RWPE2 (cell line): ENCODE measurements around the gene GFRA4.

Experiments used
- ATAC-seq: fragments of 200-7000 bp; cut with Tn5 transposase; 3 replicates; pipeline ENCODE4 v1.9.1; 2021; ENCODE audit warnings: low read depth
- DNase-seq: peaks from one replicate; pipeline ENCODE4 v3.0.0-alpha.2; 2020; ENCODE audit warnings: low spot score
- H3K27ac ChIP-seq: fragments of 450-650 bp; 2 replicates; pipeline ENCODE4 v1.5.1; 2017; ENCODE audit warnings: mild to moderate bottlenecking; ENCODE audit not compliant: poor library complexity, severe bottlenecking
- H3K27me3 ChIP-seq: fragments of 250-450 bp; sonication (Bioruptor Pico); 2 replicates; pipeline ENCODE4 v1.5.1; 2021; ENCODE audit warnings: mild to moderate bottlenecking, moderate library complexity; ENCODE audit not compliant: insufficient read depth, poor library complexity, severe bottlenecking
- H3K36me3 ChIP-seq: fragments of 250-450 bp; sonication (Bioruptor Pico); 2 replicates; pipeline ENCODE4 v1.5.1; 2020; ENCODE audit warnings: low read depth, mild to moderate bottlenecking, moderate library complexity
- H3K4me1 ChIP-seq: fragments of 250-450 bp; sonication (Bioruptor Pico); 2 replicates; pipeline ENCODE4 v1.5.1; 2021; ENCODE audit warnings: mild to moderate bottlenecking, moderate library complexity; ENCODE audit not compliant: insufficient read depth, poor library complexity, severe bottlenecking
- H3K4me3 ChIP-seq: fragments of 250-450 bp; sonication (Bioruptor Pico); 2 replicates; pipeline ENCODE4 v1.5.1; 2021; ENCODE audit warnings: mild to moderate bottlenecking, moderate library complexity; ENCODE audit not compliant: severe bottlenecking
- H3K9me3 ChIP-seq: fragments of 250-450 bp; sonication (Bioruptor Pico); 2 replicates; pipeline ENCODE4 v1.5.1; 2021; ENCODE audit warnings: mild to moderate bottlenecking, moderate library complexity; ENCODE audit not compliant: severe bottlenecking
- CTCF ChIP-seq: fragments of 450-650 bp; IDR thresholded peaks from one replicate; pipeline ENCODE4 v1.5.1; 2017; ENCODE audit warnings: mild to moderate bottlenecking, moderate library complexity; ENCODE audit not compliant: poor library complexity, severe bottlenecking

Gene GFRA4

GRCh38 chr20:3652221-3652620, 11.0 kb downstream of the GFRA4 start:
- no peaks in the 10 kb centered on the region for H3K9me3 ChIP-seq
- no peaks in the 10 kb centered on the region for H3K36me3 ChIP-seq
- no peaks in the 10 kb centered on the region for H3K27me3 ChIP-seq
- H3K4me1 ChIP-seq = no peaks in the 10 kb centered on the region
- DNase-seq = no peak
- H3K4me3 ChIP-seq = no peak overlapping the region
- TF ChIP-seq CTCF = no peak
- no peak for ATAC-seq
- no peak overlapping the region for H3K27ac ChIP-seq

GRCh38 chr20:3651204-3651962, 11.8 kb downstream of the GFRA4 start:
- Histone ChIP-seq H3K4me1 (no peaks in the 10 kb centered on the region), H3K9me3 (no peaks in the 10 kb centered on the region), H3K27me3 (no peaks in the 10 kb centered on the region), H3K27ac (no peak overlapping the region), H3K36me3 (no peaks in the 10 kb centered on the region), H3K4me3 (no peak overlapping the region)
- DNase-seq = no peak
- no peak for TF ChIP-seq CTCF
- no peak; the same call in 2 of the 3 replicates for ATAC-seq

GRCh38 chr20:3648951-3649350, 14.2 kb downstream of the GFRA4 start:
- H3K36me3 ChIP-seq = no peaks in the 10 kb centered on the region
- TF ChIP-seq CTCF = no peak
- no peak overlapping the region for H3K27ac ChIP-seq
- DNase-seq (no peak), ATAC-seq (no peak)
- H3K4me1 ChIP-seq = no peaks in the 10 kb centered on the region
- no peaks in the 10 kb centered on the region for H3K9me3 ChIP-seq
- no peaks in the 10 kb centered on the region for H3K27me3 ChIP-seq
- H3K4me3 ChIP-seq = no peak overlapping the region

- no peak for TF ChIP-seq CTCF
- ATAC-seq (no peak), DNase-seq (no peak)
These were observed 15.7 kb downstream of the GFRA4 start for GRCh38 chr20:3647473-3647872.

GRCh38 chr20:3646651-3647050, 16.5 kb downstream of the GFRA4 start:
- Histone ChIP-seq H3K9me3 (no peaks in the 10 kb centered on the region), H3K36me3 (no peaks in the 10 kb centered on the region), H3K4me1 (no peaks in the 10 kb centered on the region), H3K27ac (no peak overlapping the region), H3K27me3 (no peaks in the 10 kb centered on the region), H3K4me3 (no peak overlapping the region)
- DNase-seq (no peak), ATAC-seq (no peak)
- no peak for TF ChIP-seq CTCF

More at GRCh38 chr20:3647473-3647872, 15.7 kb downstream of the GFRA4 start:
- Histone ChIP-seq H3K27ac (no peak overlapping the region), H3K4me1 (no peaks in the 10 kb centered on the region), H3K27me3 (no peaks in the 10 kb centered on the region), H3K4me3 (no peak overlapping the region), H3K36me3 (no peaks in the 10 kb centered on the region), H3K9me3 (no peaks in the 10 kb centered on the region)
